Measurements from ENCODE around the gene METAP2. TPM values are rescaled to one million over a fixed set of nuclear protein-coding genes. Genes with fewer than 3 reads are reported as not detected.

METAP2 gene
- total RNA-seq, 1 experiment from 2014 or later: 112 TPM

DNA sequence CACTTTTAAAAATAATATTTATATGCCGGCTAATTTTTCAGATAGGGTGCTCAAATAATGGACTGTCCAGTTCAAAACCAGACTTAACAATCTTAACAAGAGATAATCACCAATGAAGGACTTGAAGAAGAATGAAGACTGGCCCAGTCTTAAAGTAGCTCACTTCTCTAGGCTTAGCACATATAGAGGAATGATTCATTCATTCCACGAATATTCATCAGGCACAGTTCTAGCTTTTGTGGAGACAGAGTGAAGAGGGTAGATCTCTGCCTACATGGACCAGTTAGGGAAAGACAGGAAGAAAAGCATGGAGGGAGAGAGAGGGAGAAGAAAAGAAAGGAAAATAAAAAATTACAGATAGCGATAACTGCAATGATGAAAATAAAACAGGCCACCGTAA, 42.8 kb upstream of the METAP2 start (continued):
- TF ChIP-seq OVOL2 (CRISPR knock-in tag; IDR thresholded peaks at IDR 0.05; ENCODE audit: borderline replicate concordance): no peak
- no peak for TF ChIP-seq E2F4 (CRISPR knock-in tag; IDR thresholded peaks at IDR 0.05; ENCODE audit: borderline replicate concordance, low read depth)
- no peak for TF ChIP-seq TEAD4 (CRISPR knock-in tag; IDR thresholded peaks at IDR 0.05)
- no peak for TF ChIP-seq GRHL2 (CRISPR knock-in tag; IDR thresholded peaks at IDR 0.05; ENCODE audit: insufficient replicate concordance, severe bottlenecking)
- no peak for TF ChIP-seq JAZF1 (CRISPR knock-in tag; IDR thresholded peaks at IDR 0.05)
- TF ChIP-seq ZNF425 (CRISPR knock-in tag; conservative IDR thresholded peaks at IDR 0.05): no peak
- TF ChIP-seq ATF1 (CRISPR knock-in tag; IDR thresholded peaks at IDR 0.05): no peak

- ChIA-PET CTCF (no interaction called here), POLR2A (no interaction called here)
- no peak for TF ChIP-seq IRF2 (CRISPR knock-in tag; IDR thresholded peaks at IDR 0.05; ENCODE audit: borderline replicate concordance, low read depth)
- TF ChIP-seq FOXJ3 (CRISPR knock-in tag; IDR thresholded peaks at IDR 0.05; ENCODE audit: borderline replicate concordance): no peak
- no peak for TF ChIP-seq EMX1 (CRISPR knock-in tag; IDR thresholded peaks at IDR 0.05)
- TF ChIP-seq, protein P1, sequence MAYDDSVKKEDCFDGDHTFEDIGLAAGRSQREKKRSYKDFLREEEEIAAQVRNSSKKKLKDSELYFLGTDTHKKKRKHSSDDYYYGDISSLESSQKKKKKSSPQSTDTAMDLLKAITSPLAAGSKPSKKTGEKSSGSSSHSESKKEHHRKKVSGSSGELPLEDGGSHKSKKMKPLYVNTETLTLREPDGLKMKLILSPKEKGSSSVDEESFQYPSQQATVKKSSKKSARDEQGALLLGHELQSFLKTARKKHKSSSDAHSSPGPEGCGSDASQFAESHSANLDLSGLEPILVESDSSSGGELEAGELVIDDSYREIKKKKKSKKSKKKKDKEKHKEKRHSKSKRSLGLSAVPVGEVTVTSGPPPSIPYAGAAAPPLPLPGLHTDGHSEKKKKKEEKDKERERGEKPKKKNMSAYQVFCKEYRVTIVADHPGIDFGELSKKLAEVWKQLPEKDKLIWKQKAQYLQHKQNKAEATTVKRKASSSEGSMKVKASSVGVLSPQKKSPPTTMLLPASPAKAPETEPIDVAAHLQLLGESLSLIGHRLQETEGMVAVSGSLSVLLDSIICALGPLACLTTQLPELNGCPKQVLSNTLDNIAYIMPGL (CRISPR knock-in tag; IDR thresholded peaks at IDR 0.05): no peak
- no peak for TF ChIP-seq ZNF281 (CRISPR knock-in tag; IDR thresholded peaks at IDR 0.05)
- TF ChIP-seq JUN (CRISPR knock-in tag; IDR thresholded peaks at IDR 0.05): no peak
- no peak for TF ChIP-seq ERG (CRISPR knock-in tag; IDR thresholded peaks at IDR 0.05)
- TF ChIP-seq E2F1 (CRISPR knock-in tag; IDR thresholded peaks at IDR 0.05): no peak
- TF ChIP-seq MXD4 (CRISPR knock-in tag; IDR thresholded peaks at IDR 0.05; ENCODE audit: borderline replicate concordance): no peak
- TF ChIP-seq ESRRA (CRISPR knock-in tag; IDR thresholded peaks at IDR 0.05; ENCODE audit: borderline replicate concordance): no peak
- no peak for TF ChIP-seq TEAD1 (CRISPR knock-in tag; IDR thresholded peaks at IDR 0.05)
- TF ChIP-seq RORB (CRISPR knock-in tag; IDR thresholded peaks at IDR 0.05): no peak
- no peak for TF ChIP-seq AR (CRISPR knock-in tag; IDR thresholded peaks at IDR 0.05)
- no peak for TF ChIP-seq ATF1 (CRISPR knock-in tag; IDR thresholded peaks at IDR 0.05)
- TF ChIP-seq ZNF219 (CRISPR knock-in tag; IDR thresholded peaks at IDR 0.05; ENCODE audit: borderline replicate concordance): no peak
- TF ChIP-seq, protein P2, sequence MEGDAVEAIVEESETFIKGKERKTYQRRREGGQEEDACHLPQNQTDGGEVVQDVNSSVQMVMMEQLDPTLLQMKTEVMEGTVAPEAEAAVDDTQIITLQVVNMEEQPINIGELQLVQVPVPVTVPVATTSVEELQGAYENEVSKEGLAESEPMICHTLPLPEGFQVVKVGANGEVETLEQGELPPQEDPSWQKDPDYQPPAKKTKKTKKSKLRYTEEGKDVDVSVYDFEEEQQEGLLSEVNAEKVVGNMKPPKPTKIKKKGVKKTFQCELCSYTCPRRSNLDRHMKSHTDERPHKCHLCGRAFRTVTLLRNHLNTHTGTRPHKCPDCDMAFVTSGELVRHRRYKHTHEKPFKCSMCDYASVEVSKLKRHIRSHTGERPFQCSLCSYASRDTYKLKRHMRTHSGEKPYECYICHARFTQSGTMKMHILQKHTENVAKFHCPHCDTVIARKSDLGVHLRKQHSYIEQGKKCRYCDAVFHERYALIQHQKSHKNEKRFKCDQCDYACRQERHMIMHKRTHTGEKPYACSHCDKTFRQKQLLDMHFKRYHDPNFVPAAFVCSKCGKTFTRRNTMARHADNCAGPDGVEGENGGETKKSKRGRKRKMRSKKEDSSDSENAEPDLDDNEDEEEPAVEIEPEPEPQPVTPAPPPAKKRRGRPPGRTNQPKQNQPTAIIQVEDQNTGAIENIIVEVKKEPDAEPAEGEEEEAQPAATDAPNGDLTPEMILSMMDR (IDR thresholded peaks at IDR 0.05): no peak
- no peak for TF ChIP-seq JAZF1 (CRISPR knock-in tag; IDR thresholded peaks at IDR 0.05)
- no peak overlapping the region for H3K27ac Mint-ChIP-seq
- H3K36me3 Mint-ChIP-seq: no peaks in the 10 kb centered on the region
- DNase-seq (ENCODE audit: low spot score) (no peak), ATAC-seq (no peak)
- H3K9me3 Mint-ChIP-seq: no peaks in the 10 kb centered on the region
- H3K4me1 Mint-ChIP-seq: no peaks in the 10 kb centered on the region
- no peak overlapping the region for H3K4me3 Mint-ChIP-seq
- H3K27me3 Mint-ChIP-seq (ENCODE audit: low read depth): no peaks in the 10 kb centered on the region
These were observed 38.6 kb upstream of the METAP2 start for GRCh38 chr12:95435355-95435754.

Measured in WTC11 (cell line).